HEK293 (cell line): Measurements from ENCODE around the gene DLG1.
A peak's percentile ranks its signal among the peaks of the same experiment; 100 is the strongest.

Experiments used
- CTCF ChIA-PET: fragments of 350-600 bp; formaldehyde crosslinking; extraction: SDS; loops from one replicate; lab custom pipeline; 2021; ENCODE audit warnings: antibody characterized with exemption; lab: Yijun Ruan, JAX
- POLR2A ChIA-PET: fragments of 300-600 bp; formaldehyde crosslinking; extraction: SDS; loops from one replicate; lab custom pipeline; 2020; ENCODE audit warnings: antibody characterized with exemption, inconsistent platforms; lab: Yijun Ruan, JAX
- H3K27ac ChIP-seq: fragments of 200-500 bp; sonication (Bioruptor generic); 2 replicates; pipeline ENCODE4 v1.5.1; 2014; ENCODE audit warnings: low read depth, low read length, control low read depth, inconsistent platforms; ENCODE audit errors: extremely low read depth
- H3K36me3 ChIP-seq, 2 experiments: fragments of 200-500 bp in 1 of 2; sonication (Bioruptor generic) in 1 of 2; 1 replicate in 1 of 2; 2 replicates in 1 of 2; pipeline ENCODE4 v1.5.1; 2014 to 2017; ENCODE audit warnings: inconsistent platforms in 2 of 2, low read length in 2 of 2; ENCODE audit not compliant: control insufficient read depth in 2 of 2, insufficient read depth in 1 of 2
- H3K4me1 ChIP-seq: fragments of 200-500 bp; sonication (Bioruptor generic); 2 replicates; pipeline ENCODE4 v1.5.1; 2014; ENCODE audit warnings: mild to moderate bottlenecking, low read length, inconsistent platforms; ENCODE audit not compliant: control insufficient read depth, insufficient read depth
- H3K4me3 ChIP-seq: 2 replicates; pipeline ENCODE4 v1.5.1; 2011; ENCODE audit warnings: low read depth, mild to moderate bottlenecking, control low read depth, low read length, moderate library complexity
- H3K9me3 ChIP-seq: fragments of 200-500 bp; sonication (Bioruptor generic); 2 replicates; pipeline ENCODE4 v1.5.1; 2014; ENCODE audit warnings: low read depth, low read length, inconsistent platforms; ENCODE audit not compliant: control insufficient read depth, insufficient read depth
- KLF9 ChIP-seq: fragments of 450-650 bp; formaldehyde crosslinking; IDR thresholded peaks from 2 replicates; pipeline ENCODE4 v1.5.1; 2016; ENCODE audit warnings: missing biosample characterization, missing genetic modification characterization, low read depth
- PATZ1 ChIP-seq: fragments of 450-650 bp; formaldehyde crosslinking; IDR thresholded peaks from 2 replicates; pipeline ENCODE4 v1.5.1; 2016; ENCODE audit warnings: missing biosample characterization, missing genetic modification characterization
- SETDB1 ChIP-seq: IDR thresholded peaks from one replicate; pipeline ENCODE4 v1.6.1; 2017; ENCODE audit warnings: mild to moderate bottlenecking, low read length, moderate library complexity, mixed read lengths; ENCODE audit not compliant: insufficient read length
- WT1 ChIP-seq: fragments of 450-650 bp; formaldehyde crosslinking; IDR thresholded peaks from 2 replicates; pipeline ENCODE4 v1.5.1; 2016; ENCODE audit warnings: missing biosample characterization, missing genetic modification characterization
- YY2 ChIP-seq: fragments of 450-650 bp; formaldehyde crosslinking; IDR thresholded peaks from 2 replicates; pipeline ENCODE4 v1.5.1; 2016; ENCODE audit warnings: missing biosample characterization, missing genetic modification characterization
- ZBTB6 ChIP-seq: fragments of 450-650 bp; formaldehyde crosslinking; IDR thresholded peaks from 2 replicates; pipeline ENCODE4 v1.5.1; 2017; ENCODE audit warnings: missing biosample characterization, missing genetic modification characterization
- ZEB2 ChIP-seq: fragments of 450-650 bp; formaldehyde crosslinking; IDR thresholded peaks from 2 replicates; pipeline ENCODE4 v1.5.1; 2016; ENCODE audit warnings: missing biosample characterization, missing genetic modification characterization
- ZNF132 ChIP-seq: fragments of 450-650 bp; formaldehyde crosslinking; IDR thresholded peaks from 2 replicates; pipeline ENCODE4 v1.5.1; 2017; ENCODE audit warnings: missing biosample characterization, missing genetic modification characterization, borderline replicate concordance
- ZNF146 ChIP-seq: fragments of 450-650 bp; formaldehyde crosslinking; IDR thresholded peaks from 2 replicates; pipeline ENCODE4 v1.5.1; 2016; ENCODE audit warnings: missing biosample characterization, missing genetic modification characterization
- ZNF157 ChIP-seq: fragments of 450-650 bp; formaldehyde crosslinking; IDR thresholded peaks from 2 replicates; pipeline ENCODE4 v1.5.1; 2016; ENCODE audit warnings: missing biosample characterization, missing genetic modification characterization
- ZNF266 ChIP-seq: fragments of 450-650 bp; formaldehyde crosslinking; IDR thresholded peaks from 2 replicates; pipeline ENCODE4 v1.5.1; 2016; ENCODE audit warnings: missing biosample characterization, missing genetic modification characterization, low read depth
- ZNF473 ChIP-seq: fragments of 450-650 bp; formaldehyde crosslinking; IDR thresholded peaks from 2 replicates; pipeline ENCODE4 v1.5.1; 2017; ENCODE audit warnings: missing biosample characterization, missing genetic modification characterization
- ZNF510 ChIP-seq: fragments of 450-650 bp; formaldehyde crosslinking; IDR thresholded peaks from 2 replicates; pipeline ENCODE4 v1.5.1; 2018; ENCODE audit warnings: mild to moderate bottlenecking, missing genetic modification characterization, missing biosample characterization; ENCODE audit not compliant: insufficient replicate concordance
- ZNF521 ChIP-seq: fragments of 450-650 bp; formaldehyde crosslinking; IDR thresholded peaks from 2 replicates; pipeline ENCODE4 v1.5.1; 2017; ENCODE audit warnings: missing biosample characterization, mild to moderate bottlenecking, missing genetic modification characterization
- ZNF596 ChIP-seq: fragments of 450-650 bp; IDR thresholded peaks from 2 replicates; pipeline ENCODE4 v1.5.0; 2018; ENCODE audit warnings: missing biosample characterization, mild to moderate bottlenecking, missing genetic modification characterization, moderate library complexity
- ZNF623 ChIP-seq: fragments of 450-650 bp; formaldehyde crosslinking; IDR thresholded peaks from 2 replicates; pipeline ENCODE4 v1.5.1; 2016; ENCODE audit warnings: missing biosample characterization, missing genetic modification characterization
- TF ChIP-seq, protein P1 (sequence below): fragments of 450-650 bp; formaldehyde crosslinking; IDR thresholded peaks from 2 replicates; pipeline ENCODE4 v1.5.1; 2016; ENCODE audit warnings: missing biosample characterization, missing genetic modification characterization
- TF ChIP-seq, protein P2 (sequence below): fragments of 450-650 bp; formaldehyde crosslinking; IDR thresholded peaks from 2 replicates; pipeline ENCODE4 v1.5.1; 2016; ENCODE audit warnings: missing biosample characterization, missing genetic modification characterization, borderline replicate concordance

Gene DLG1

GRCh38 chr3:197136744-197137143 lies 161.7 kb downstream of the DLG1 start:
- H3K27ac ChIP-seq, result no peak overlapping the region
- POLR2A ChIA-PET, result no interaction called here
- no peak overlapping the region for H3K4me3 ChIP-seq
- TF ChIP-seq ZNF132 (no peak), KLF9 (tag by site-specific recombination) (no peak), YY2 (tag by site-specific recombination) (no peak)
- H3K36me3 ChIP-seq, result peaks cover 4 to 65% of the 10 kb centered on the region in 2 experiments; a peak in 2 of 3 replicates
- CTCF ChIA-PET, result interaction anchor here (0.6 kb wide), 1 partner anchor 36 kb away, joined by 3 read pairs; no protein-coding TSS in a partner anchor
- no peaks in the 10 kb centered on the region for H3K9me3 ChIP-seq
- no peaks in the 10 kb centered on the region for H3K4me1 ChIP-seq

DNA sequence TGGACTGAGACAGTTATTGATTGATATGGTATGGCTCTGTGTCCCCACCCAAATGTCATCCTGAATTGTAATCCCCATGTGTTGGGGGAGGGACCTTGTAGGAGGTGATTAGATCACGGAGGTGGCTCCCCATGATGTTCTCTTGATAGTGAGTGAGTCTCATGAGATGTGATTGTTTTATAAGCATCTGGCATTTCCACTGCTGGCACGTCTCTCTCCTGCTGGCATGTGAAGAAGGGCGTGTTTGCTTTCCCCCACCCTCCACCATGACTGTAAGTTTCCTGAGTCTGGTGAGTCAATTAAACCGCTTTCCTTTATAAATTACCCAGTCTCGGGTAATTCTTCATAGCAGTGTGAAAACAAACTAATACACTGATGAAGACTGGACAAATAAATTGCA lies 163.2 kb downstream of the DLG1 start:
- Histone ChIP-seq H3K4me1 (no peaks in the 10 kb centered on the region), H3K27ac (no peak overlapping the region), H3K9me3 (no peaks in the 10 kb centered on the region), H3K36me3 (peaks cover 4 to 65% of the 10 kb centered on the region in 2 experiments; a peak in 2 of 3 replicates), H3K4me3 (no peak overlapping the region)
- TF ChIP-seq ZNF157 (no peak), SETDB1 (peak; percentile 86)
- TF ChIP-seq, protein P1, sequence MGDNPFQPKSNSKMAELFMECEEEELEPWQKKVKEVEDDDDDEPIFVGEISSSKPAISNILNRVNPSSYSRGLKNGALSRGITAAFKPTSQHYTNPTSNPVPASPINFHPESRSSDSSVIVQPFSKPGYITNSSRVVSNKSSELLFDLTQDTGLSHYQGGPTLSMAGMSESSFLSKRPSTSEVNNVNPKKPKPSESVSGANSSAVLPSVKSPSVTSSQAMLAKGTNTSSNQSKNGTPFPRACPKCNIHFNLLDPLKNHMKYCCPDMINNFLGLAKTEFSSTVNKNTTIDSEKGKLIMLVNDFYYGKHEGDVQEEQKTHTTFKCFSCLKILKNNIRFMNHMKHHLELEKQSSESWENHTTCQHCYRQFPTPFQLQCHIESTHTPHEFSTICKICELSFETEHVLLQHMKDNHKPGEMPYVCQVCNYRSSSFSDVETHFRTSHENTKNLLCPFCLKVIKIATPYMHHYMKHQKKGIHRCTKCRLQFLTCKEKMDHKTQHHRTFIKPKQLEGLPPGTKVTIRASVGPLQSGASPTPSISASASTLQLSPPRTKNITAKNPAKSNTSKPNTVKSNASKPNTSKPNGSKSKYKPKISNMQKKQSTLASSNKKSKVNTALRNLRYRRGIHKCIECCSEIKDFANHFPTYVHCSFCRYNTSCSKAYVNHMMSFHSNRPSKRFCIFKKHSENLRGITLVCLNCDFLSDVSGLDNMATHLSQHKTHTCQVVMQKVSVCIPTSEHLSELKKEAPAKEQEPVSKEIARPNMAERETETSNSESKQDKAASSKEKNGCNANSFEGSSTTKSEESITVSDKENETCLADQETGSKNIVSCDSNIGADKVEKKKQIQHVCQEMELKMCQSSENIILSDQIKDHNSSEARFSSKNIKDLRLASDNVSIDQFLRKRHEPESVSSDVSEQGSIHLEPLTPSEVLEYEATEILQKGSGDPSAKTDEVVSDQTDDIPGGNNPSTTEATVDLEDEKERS, result no peak
- ChIA-PET CTCF (interaction anchor here (0.6 kb wide), 1 partner anchor 132 kb away, joined by 4 read pairs; no protein-coding TSS in a partner anchor), POLR2A (no interaction called here)

GRCh38 chr3:197132916-197133530 lies 165.4 kb downstream of the DLG1 start:
- POLR2A ChIA-PET, result no interaction called here
- Histone ChIP-seq H3K4me1 (no peaks in the 10 kb centered on the region), H3K4me3 (no peak overlapping the region), H3K9me3 (no peaks in the 10 kb centered on the region), H3K27ac (no peak overlapping the region), H3K36me3 (peaks cover 4 to 72% of the 10 kb centered on the region in 2 experiments; a peak in 2 of 3 replicates)
- CTCF ChIA-PET, result no interaction called here
- TF ChIP-seq ZNF146 (tag by site-specific recombination) (no peak), ZNF473 (tag by site-specific recombination) (no peak), ZEB2 (no peak), ZNF521 (tag by site-specific recombination) (no peak), PATZ1 (no peak), ZNF510 (tag by site-specific recombination) (no peak), ZNF623 (tag by site-specific recombination) (no peak), WT1 (tag by site-specific recombination) (no peak), ZNF596 (tag by site-specific recombination) (no peak), ZBTB6 (tag by site-specific recombination) (no peak), ZNF266 (tag by site-specific recombination) (no peak)
- TF ChIP-seq, protein P2, sequence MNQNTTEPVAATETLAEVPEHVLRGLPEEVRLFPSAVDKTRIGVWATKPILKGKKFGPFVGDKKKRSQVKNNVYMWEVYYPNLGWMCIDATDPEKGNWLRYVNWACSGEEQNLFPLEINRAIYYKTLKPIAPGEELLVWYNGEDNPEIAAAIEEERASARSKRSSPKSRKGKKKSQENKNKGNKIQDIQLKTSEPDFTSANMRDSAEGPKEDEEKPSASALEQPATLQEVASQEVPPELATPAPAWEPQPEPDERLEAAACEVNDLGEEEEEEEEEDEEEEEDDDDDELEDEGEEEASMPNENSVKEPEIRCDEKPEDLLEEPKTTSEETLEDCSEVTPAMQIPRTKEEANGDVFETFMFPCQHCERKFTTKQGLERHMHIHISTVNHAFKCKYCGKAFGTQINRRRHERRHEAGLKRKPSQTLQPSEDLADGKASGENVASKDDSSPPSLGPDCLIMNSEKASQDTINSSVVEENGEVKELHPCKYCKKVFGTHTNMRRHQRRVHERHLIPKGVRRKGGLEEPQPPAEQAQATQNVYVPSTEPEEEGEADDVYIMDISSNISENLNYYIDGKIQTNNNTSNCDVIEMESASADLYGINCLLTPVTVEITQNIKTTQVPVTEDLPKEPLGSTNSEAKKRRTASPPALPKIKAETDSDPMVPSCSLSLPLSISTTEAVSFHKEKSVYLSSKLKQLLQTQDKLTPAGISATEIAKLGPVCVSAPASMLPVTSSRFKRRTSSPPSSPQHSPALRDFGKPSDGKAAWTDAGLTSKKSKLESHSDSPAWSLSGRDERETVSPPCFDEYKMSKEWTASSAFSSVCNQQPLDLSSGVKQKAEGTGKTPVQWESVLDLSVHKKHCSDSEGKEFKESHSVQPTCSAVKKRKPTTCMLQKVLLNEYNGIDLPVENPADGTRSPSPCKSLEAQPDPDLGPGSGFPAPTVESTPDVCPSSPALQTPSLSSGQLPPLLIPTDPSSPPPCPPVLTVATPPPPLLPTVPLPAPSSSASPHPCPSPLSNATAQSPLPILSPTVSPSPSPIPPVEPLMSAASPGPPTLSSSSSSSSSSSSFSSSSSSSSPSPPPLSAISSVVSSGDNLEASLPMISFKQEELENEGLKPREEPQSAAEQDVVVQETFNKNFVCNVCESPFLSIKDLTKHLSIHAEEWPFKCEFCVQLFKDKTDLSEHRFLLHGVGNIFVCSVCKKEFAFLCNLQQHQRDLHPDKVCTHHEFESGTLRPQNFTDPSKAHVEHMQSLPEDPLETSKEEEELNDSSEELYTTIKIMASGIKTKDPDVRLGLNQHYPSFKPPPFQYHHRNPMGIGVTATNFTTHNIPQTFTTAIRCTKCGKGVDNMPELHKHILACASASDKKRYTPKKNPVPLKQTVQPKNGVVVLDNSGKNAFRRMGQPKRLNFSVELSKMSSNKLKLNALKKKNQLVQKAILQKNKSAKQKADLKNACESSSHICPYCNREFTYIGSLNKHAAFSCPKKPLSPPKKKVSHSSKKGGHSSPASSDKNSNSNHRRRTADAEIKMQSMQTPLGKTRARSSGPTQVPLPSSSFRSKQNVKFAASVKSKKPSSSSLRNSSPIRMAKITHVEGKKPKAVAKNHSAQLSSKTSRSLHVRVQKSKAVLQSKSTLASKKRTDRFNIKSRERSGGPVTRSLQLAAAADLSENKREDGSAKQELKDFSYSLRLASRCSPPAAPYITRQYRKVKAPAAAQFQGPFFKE (tag by site-specific recombination), result no peak
